Measurements from ENCODE around the gene PRKAG1. TPM values are rescaled to one million over a fixed set of nuclear protein-coding genes. Genes with fewer than 3 reads are reported as not detected.

The PRKAG1 gene
- polyA plus RNA-seq, 3 donors: 35.9 to 58.9 (median 50.1) TPM

GRCh38 chr12:49051373-49051764, 32.8 kb upstream of the PRKAG1 start:
- peaks cover 0 to 3% (median 0%) of the 10 kb centered on the region in 3 donors for H3K27me3 Mint-ChIP-seq (ENCODE audit: low read depth in 3 of 3)
- H3K4me1 Mint-ChIP-seq: peaks cover 18% of the 10 kb centered on the region
- intact Hi-C loops (cut with micrococcal nuclease): no loop called here
- peaks cover 64% of the 10 kb centered on the region for H3K79me2 ChIP-seq (ENCODE audit: insufficient read depth, low read length)
- TF ChIP-seq CTCF (IDR thresholded peaks at IDR 0.05): no peak
- H3K4me2 ChIP-seq (replicated peaks; ENCODE audit: extremely low read depth, low read length, poor library complexity, severe bottlenecking): no peak overlapping the region
- peaks cover 98% of the 10 kb centered on the region for H4K20me1 ChIP-seq (ENCODE audit: insufficient read depth, low read length)
- H3K36me3 Mint-ChIP-seq: peaks cover 85 to 95% of the 10 kb centered on the region in 2 donors
- no peaks in the 10 kb centered on the region for H3K9me3 ChIP-seq (replicated peaks in 1 of 2; ENCODE audit: control insufficient read depth in 1 of 2, insufficient read depth in 1 of 2, low read length in 2 of 2)
- no peaks in the 10 kb centered on the region for H3K9me3 Mint-ChIP-seq
- no peak overlapping the region for H3K4me3 Mint-ChIP-seq
- over 99% methylated on average over 17 of the region's 18 CpGs for WGBS (ENCODE audit: insufficient coverage)
- H3K4me3 ChIP-seq (replicated peaks in 1 of 3; ENCODE audit: low read depth in 2 of 3, low read length in 3 of 3): no peak overlapping the region
- peaks cover 86 to 90% of the 10 kb centered on the region in 2 donors for H3K36me3 ChIP-seq (replicated peaks in 1 of 2; ENCODE audit: control insufficient read depth in 1 of 2, insufficient read depth in 2 of 2, low read length in 2 of 2)
- H3K27ac Mint-ChIP-seq: peak overlapping the region in 1 of 7 donors; percentile 38
- H3K27me3 ChIP-seq (ENCODE audit: control insufficient read depth in 2 of 2, insufficient read depth in 2 of 2, low read length in 2 of 2): no peaks in the 10 kb centered on the region
- no peak overlapping the region for H3K27ac ChIP-seq (ENCODE audit: low read depth in 1 of 2, low read length in 2 of 2)
- no peak overlapping the region for H3K9ac ChIP-seq (ENCODE audit: insufficient read depth, low read length, poor library complexity, severe bottlenecking)
- peaks cover 10 to 12% of the 10 kb centered on the region in 2 donors for H3K4me1 ChIP-seq (ENCODE audit: control insufficient read depth in 1 of 2, insufficient read depth in 2 of 2, low read length in 2 of 2)
- no peak for DNase-seq
- H2AFZ ChIP-seq (ENCODE audit: insufficient read depth, low read depth, low read length, poor library complexity, severe bottlenecking): no peak overlapping the region

- Mint-ChIP-seq H3K27me3 (ENCODE audit: low read depth in 3 of 3) (peaks cover 0 to 3% (median 0%) of the 10 kb centered on the region in 3 donors), H3K4me3 (no peak overlapping the region), H3K4me1 (peaks cover 11% of the 10 kb centered on the region), H3K9me3 (no peaks in the 10 kb centered on the region), H3K27ac (peak overlapping the region in 4 of 7 donors; percentile 6 to 79 (median 32)), H3K36me3 (peaks cover 90 to 99% of the 10 kb centered on the region in 2 donors)
- intact Hi-C loops (cut with micrococcal nuclease): no loop called here
- no peak overlapping the region for H2AFZ ChIP-seq (ENCODE audit: insufficient read depth, low read depth, low read length, poor library complexity, severe bottlenecking)
- 90% methylated on average over 10 of the region's 13 CpGs for WGBS (ENCODE audit: insufficient coverage)
- peaks cover 92 to 96% of the 10 kb centered on the region in 2 donors for H3K36me3 ChIP-seq (replicated peaks in 1 of 2; ENCODE audit: control insufficient read depth in 1 of 2, insufficient read depth in 2 of 2, low read length in 2 of 2)
- no peak overlapping the region for H3K4me2 ChIP-seq (replicated peaks; ENCODE audit: extremely low read depth, low read length, poor library complexity, severe bottlenecking)
- DNase-seq: no peak
- no peaks in the 10 kb centered on the region for H3K27me3 ChIP-seq (ENCODE audit: control insufficient read depth in 2 of 2, insufficient read depth in 2 of 2, low read length in 2 of 2)
- TF ChIP-seq CTCF (IDR thresholded peaks at IDR 0.05): no peak
- peaks cover 58% of the 10 kb centered on the region for H3K79me2 ChIP-seq (ENCODE audit: insufficient read depth, low read length)
- peaks cover 5% of the 10 kb centered on the region in 2 donors for H3K4me1 ChIP-seq (ENCODE audit: control insufficient read depth in 1 of 2, insufficient read depth in 2 of 2, low read length in 2 of 2)
- H3K9ac ChIP-seq (ENCODE audit: insufficient read depth, low read length, poor library complexity, severe bottlenecking): no peak overlapping the region
- H3K27ac ChIP-seq (ENCODE audit: low read depth in 1 of 2, low read length in 2 of 2): no peak overlapping the region
- no peaks in the 10 kb centered on the region for H3K9me3 ChIP-seq (replicated peaks in 1 of 2; ENCODE audit: control insufficient read depth in 1 of 2, insufficient read depth in 1 of 2, low read length in 2 of 2)
- no peak overlapping the region for H3K4me3 ChIP-seq (replicated peaks in 1 of 3; ENCODE audit: low read depth in 2 of 3, low read length in 3 of 3)
- peaks cover 100% of the 10 kb centered on the region for H4K20me1 ChIP-seq (ENCODE audit: insufficient read depth, low read length)
These were observed 32.2 kb upstream of the PRKAG1 start for GRCh38 chr12:49050507-49051372.
